Stomach smooth muscle (tissue), 2 donors: ENCODE data around the gene RIN3.
A peak's percentile ranks its signal among the peaks of the same experiment; 100 is the strongest.

ENCODE experiments used
- H3K27ac ChIP-seq: one replicate; pipeline ENCODE4 v1.7.0; 2013; ENCODE audit warnings: mild to moderate bottlenecking, low read length, inconsistent platforms
- H3K27me3 ChIP-seq, 2 donors: one replicate each; pipeline ENCODE4 v1.7.0; 2013; ENCODE audit warnings: low read length in 2 of 2; ENCODE audit not compliant: insufficient read depth in 2 of 2, control insufficient read depth in 1 of 2
- H3K36me3 ChIP-seq, 2 donors: one replicate each; pipeline ENCODE4 v1.7.0; 2013; ENCODE audit warnings: low read length in 2 of 2; ENCODE audit not compliant: control insufficient read depth in 2 of 2, insufficient read depth in 2 of 2
- H3K4me1 ChIP-seq: one replicate; pipeline ENCODE4 v1.7.0; 2013; ENCODE audit warnings: low read length; ENCODE audit not compliant: control insufficient read depth, insufficient read depth
- H3K4me3 ChIP-seq, 2 donors: one replicate each; pipeline ENCODE4 v1.7.0; 2013; ENCODE audit warnings: low read length in 2 of 2
- H3K9ac ChIP-seq, 2 donors: one replicate each; pipeline ENCODE4 v1.7.0; 2013; ENCODE audit warnings: low read length in 2 of 2, mild to moderate bottlenecking in 1 of 2
- H3K9me3 ChIP-seq, 2 donors: one replicate each; pipeline ENCODE4 v1.7.0; 2013; ENCODE audit warnings: low read length in 2 of 2; ENCODE audit not compliant: control insufficient read depth in 2 of 2
- donor health status: healthy.
- donor health status: Pancreatic carcinoma.

The RIN3 gene

DNA sequence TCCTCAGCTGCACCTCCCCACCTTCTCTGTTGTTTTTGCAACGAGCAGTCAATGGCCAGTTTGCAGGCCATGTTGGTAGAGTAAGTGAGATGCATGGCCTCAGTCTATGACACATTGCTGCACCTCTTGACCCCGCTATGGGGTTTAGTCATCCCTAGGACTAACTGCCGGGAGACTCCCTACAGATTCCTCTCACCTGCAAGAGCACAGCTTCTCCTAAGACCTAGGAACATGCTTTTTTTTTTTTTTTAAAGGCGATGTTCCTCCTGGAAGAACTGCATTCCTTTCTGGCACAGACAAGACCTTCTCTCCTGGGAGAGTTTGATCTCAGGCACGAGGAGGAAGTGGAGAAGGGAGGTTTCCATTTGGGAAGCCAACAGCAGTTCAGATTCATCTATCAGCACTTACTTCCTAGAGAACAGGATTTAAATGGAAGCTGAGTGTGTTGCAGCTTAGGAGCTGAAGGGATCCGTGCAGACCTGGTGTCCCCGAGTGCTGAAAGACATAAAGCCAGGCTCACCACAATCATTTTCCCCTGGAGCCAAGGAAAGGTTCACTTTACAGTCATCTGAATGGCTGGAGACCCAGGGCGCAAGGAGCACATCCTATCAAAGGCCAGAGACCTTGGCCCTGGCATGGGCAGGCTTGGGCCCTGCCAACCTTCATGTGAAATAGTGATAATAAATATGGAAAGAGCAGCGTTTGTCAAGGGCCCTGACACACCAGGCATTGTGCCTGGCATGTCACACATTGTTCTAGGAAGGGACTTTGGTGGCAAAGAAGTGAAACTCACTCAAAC, 130.8 kb downstream of the RIN3 start:
- Histone ChIP-seq H3K36me3 (peaks cover 0 to 11% of the 10 kb centered on the region in 2 donors), H3K27me3 (no peaks in the 10 kb centered on the region), H3K27ac (peak overlapping the region; percentile 99), H3K4me3 (no peak overlapping the region), H3K4me1 (peaks cover 36% of the 10 kb centered on the region), H3K9ac (no peak overlapping the region), H3K9me3 (peaks cover 0 to 9% of the 10 kb centered on the region in 2 donors)

DNA sequence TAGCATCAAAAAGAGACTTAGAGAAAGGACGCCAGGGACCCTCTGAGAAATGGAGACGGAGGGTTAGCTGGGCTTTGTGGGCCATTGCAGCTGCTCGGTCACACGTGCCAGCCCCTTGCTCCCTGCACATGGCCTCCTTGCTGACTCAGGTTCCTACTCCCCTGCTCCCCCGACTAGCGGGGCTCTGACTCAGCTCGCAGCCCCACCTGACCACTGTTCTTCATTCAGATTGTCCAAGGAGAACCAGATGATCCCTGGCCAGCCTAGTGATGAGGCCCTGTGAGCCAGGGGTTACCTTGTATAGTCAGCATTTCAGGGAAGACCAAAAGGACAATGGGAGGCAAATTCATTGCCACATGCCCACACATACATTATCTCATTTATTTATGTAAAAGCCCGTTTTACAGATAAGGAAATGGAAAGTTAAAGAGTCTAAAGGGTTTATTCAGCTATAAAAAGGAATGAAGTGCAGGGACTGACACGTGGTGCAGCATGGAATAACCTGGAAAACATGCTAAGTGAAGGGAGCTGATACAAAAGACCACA, 131.5 kb downstream of the RIN3 start:
- H3K4me3 ChIP-seq, result no peak overlapping the region
- H3K36me3 ChIP-seq, result peaks cover 0 to 13% of the 10 kb centered on the region in 2 donors
- peak overlapping the region; percentile 99 for H3K27ac ChIP-seq
- peaks cover 40% of the 10 kb centered on the region for H3K4me1 ChIP-seq
- H3K9ac ChIP-seq, result no peak overlapping the region
- H3K27me3 ChIP-seq, result no peaks in the 10 kb centered on the region
- peaks cover 0 to 9% of the 10 kb centered on the region in 2 donors for H3K9me3 ChIP-seq

DNA sequence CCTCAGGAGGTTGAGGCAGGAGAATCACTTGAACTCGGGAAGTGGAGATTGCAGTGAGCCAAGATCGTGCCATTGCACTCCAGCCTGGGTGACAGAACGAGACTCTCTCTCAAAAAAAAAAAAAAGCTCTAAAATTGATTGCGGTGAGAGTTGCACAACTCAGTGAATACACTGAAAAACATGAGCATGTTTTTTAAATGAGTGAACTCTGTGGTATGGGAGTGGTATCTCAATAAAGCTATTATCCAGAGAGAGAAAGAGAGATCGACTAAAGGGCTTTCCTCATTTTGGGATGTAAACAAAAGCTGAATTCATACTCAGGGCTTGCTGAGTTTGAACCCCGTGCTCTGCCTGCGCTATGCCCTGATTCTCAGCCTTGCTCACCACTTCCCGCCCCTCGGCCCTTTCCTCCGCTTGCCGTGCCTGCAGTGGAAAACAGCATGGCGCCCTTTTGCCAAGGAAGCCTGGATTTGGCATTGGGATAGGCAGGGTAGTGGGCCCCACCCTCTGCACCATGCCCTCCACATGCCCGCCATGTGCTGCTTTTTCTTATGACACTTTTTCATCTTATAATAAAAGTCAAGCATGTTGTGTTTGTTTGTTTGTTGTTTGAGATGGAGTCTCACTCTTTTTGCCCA, 132.4 kb downstream of the RIN3 start:
- H3K4me3 ChIP-seq, result no peak overlapping the region
- H3K4me1 ChIP-seq, result peaks cover 47% of the 10 kb centered on the region
- H3K36me3 ChIP-seq, result peaks cover 0 to 15% of the 10 kb centered on the region in 2 donors
- H3K9ac ChIP-seq, result peak overlapping the region in 1 of 2 donors; percentile 22
- no peaks in the 10 kb centered on the region for H3K27me3 ChIP-seq
- H3K9me3 ChIP-seq, result peaks cover 0 to 9% of the 10 kb centered on the region in 2 donors
- peak overlapping the region; percentile 99 for H3K27ac ChIP-seq

DNA sequence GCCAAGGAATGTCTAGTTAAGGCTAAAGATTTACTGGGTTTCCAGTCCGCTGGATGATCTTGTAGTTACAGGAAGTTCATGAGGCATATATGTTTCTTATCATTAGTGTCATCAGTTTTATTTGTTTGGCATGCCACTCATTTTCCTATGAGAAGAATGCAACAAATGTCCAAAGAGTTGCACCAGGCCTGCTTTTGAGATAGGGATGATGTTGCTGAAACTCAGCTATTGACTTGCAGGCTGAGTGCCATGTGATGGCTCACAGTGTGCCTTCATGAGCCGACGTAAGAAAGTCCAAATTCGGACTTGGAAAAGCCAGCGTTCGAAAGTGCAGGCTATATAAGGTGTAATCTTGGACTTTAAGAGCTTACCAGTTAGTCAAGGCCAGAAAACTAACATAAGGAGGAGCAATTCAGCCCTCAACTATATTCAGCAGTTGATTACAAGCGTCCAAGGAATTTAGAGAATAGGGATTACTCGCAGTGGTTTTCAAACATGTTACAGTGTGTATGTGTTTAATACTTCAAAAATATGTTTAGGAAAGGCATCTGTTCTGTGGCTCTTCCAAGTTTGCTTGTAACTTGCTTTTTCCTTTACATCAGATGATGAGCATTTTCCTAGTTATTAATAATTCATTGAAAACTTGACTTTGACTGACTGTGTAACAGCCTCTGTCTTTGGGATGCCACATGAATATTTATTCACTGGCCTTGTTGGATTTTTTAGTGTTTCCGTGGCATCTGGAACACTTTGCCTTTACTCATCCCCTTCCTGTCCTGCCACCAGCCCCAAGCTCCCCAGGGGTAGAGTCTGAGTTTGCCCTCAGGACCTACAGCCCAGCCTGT, 133.6 kb downstream of the RIN3 start:
- H3K4me1 ChIP-seq, result peaks cover 47% of the 10 kb centered on the region
- no peaks in the 10 kb centered on the region for H3K27me3 ChIP-seq
- H3K9me3 ChIP-seq, result peaks cover 0 to 9% of the 10 kb centered on the region in 2 donors
- H3K27ac ChIP-seq, result peak overlapping the region; percentile 99
- H3K9ac ChIP-seq, result peak overlapping the region; percentile 47 to 80
- H3K4me3 ChIP-seq, result peak overlapping the region in 1 of 2 donors; percentile 29
- peaks cover 0 to 14% of the 10 kb centered on the region in 2 donors for H3K36me3 ChIP-seq

DNA sequence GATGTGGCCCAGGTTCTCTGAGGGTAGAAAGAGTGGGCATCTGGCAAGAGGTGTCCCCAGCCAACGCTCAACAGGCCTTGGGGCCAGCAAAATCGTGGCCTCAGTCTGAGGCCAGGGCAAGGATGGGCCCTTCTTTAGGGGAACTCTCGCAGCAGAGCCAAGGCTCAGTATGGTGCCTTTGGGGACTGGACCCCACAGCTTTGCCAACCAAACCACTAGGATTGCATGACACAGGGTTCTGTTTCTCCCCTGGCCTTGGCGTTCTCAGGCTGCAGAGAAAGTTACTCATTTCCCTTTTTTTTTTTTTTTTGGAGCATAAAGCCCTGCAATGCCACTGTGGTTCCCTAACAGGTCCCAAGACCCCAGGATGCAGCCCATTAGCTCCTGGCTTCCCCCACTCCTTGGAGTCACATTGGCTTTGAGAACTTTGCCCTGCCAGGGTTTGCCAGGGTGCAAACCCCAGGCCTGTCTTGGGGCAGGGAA, 134.3 kb downstream of the RIN3 start:
- Histone ChIP-seq H3K4me1 (peaks cover 47% of the 10 kb centered on the region), H3K4me3 (peak overlapping the region in 1 of 2 donors; percentile 29), H3K9ac (peak overlapping the region; percentile 47 to 80), H3K27me3 (no peaks in the 10 kb centered on the region), H3K36me3 (peaks cover 5 to 12% of the 10 kb centered on the region in 2 donors), H3K27ac (peak overlapping the region; percentile 99), H3K9me3 (peaks cover 0 to 9% of the 10 kb centered on the region in 2 donors)

DNA sequence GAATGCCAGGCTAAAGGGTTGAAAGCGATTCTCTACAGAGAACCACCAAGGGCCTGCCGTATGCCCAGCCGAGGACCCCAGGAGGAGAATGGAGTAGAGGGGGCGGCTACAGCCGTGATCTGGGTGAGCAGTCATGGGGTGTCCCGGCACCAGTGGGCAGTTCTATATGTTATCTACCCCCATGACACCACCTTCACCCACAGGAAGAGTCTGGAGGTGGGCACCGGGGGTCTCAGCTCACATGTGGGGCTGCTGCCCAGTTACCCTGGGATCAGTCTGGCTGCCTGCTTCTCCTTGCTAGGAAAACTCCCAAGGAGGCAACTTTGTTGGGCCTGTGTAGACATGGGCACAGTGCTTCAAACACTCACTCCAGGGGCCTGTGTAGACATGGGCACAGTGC, 135.5 kb downstream of the RIN3 start:
- Histone ChIP-seq H3K27ac (peak overlapping the region; percentile 99), H3K4me1 (peaks cover 47% of the 10 kb centered on the region), H3K27me3 (no peaks in the 10 kb centered on the region), H3K36me3 (peaks cover 5 to 15% of the 10 kb centered on the region in 2 donors), H3K9ac (peak overlapping the region in 1 of 2 donors; percentile 80), H3K4me3 (no peak overlapping the region), H3K9me3 (peaks cover 0 to 9% of the 10 kb centered on the region in 2 donors)

DNA sequence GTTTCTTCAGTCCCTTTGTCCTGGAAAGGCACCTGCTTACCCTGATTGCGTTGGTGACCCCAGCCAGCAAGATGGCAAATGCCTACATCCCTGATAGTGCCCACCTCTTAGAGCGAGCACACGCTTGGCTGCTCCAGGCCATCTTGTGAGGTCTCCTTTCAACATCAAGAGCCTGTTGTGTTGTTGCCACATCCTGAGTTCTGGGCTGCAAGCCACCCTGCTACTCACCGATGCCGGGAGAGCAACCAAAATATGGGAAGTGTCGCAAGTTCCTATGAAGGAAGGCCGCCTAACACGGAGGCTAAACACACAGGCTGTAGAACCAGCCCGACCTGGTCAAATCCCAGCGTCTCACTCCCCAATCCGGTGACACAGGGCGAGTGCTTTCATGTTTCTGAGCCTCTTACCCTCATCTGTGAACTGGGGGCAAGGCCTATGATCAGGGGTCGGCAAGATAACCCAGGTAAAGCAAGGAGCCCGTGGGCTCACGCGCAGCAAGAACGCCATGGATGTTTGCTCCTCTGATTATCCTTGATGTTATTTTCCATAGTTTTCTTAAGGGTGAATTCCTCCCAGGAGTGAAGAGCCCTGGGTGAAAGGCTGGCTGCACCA, 136.5 kb downstream of the RIN3 start:
- Histone ChIP-seq H3K9ac (no peak overlapping the region), H3K4me3 (no peak overlapping the region), H3K27me3 (no peaks in the 10 kb centered on the region), H3K9me3 (peaks cover 0 to 4% of the 10 kb centered on the region in 2 donors), H3K4me1 (peaks cover 40% of the 10 kb centered on the region), H3K27ac (peak overlapping the region; percentile 99), H3K36me3 (peaks cover 5 to 16% of the 10 kb centered on the region in 2 donors)

DNA sequence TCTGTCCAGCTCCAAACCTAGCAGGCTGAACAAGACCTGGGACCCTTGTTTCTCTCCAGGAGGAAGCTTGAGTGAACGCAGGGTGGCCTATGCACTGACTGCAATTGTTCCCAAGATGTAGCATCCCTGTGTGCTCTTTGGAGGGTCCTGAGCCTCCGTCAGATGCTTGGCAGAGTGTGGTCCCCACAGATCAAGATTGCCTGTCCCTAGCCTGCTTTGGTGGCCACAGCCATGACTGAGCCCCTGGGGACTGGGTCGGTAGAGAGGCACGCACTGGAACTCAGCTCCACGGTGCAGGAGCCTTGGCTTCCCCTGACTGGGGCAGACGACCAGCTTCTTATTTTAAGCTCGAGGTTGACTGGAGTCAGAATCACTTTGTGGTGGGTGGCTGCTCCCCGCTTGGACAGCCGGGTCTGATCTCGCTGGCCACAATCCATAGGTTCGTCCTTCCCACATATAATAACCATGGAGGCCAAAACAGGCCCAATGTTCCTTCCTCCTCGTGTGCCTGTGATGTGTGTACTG, 137.1 kb downstream of the RIN3 start:
- H3K36me3 ChIP-seq, result peaks cover 5 to 18% of the 10 kb centered on the region in 2 donors
- H3K9me3 ChIP-seq, result no peaks in the 10 kb centered on the region
- peak overlapping the region; percentile 2 to 21 for H3K9ac ChIP-seq
- no peaks in the 10 kb centered on the region for H3K27me3 ChIP-seq
- H3K27ac ChIP-seq, result peak overlapping the region; percentile 99
- peaks cover 46% of the 10 kb centered on the region for H3K4me1 ChIP-seq
- no peak overlapping the region for H3K4me3 ChIP-seq

DNA sequence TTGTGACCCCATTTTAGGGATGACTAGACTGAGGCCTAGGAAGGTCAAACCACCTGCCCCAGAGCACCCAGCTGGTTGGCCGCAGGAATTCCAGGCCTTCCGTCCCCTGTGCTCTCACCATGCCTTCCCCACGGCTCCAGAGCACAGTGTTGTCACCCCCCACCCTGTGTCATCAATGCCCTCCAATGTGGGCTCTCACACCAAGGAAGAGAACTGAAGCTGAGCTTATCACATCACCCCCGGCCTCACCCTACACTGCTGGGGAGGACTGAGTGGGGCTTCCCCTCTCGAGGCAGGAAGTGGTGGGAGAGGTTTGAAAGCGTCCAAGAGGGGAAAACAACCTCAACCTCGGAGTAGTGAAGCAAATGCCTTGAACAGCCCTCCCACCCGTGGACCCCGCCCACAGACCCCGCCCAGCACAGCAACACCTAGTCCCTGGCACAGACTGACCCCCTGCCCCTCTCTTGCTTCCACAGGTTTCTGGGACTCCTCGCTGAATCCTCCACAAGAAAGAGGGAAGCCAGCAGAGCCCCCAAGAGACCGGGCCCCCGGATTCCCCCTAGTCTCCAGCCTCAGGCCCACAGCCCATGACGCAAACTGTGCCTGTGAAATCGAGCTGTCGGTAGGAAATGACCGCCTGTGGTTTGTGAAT, 137.7 kb downstream of the RIN3 start:
- Histone ChIP-seq H3K27me3 (no peaks in the 10 kb centered on the region), H3K27ac (peak overlapping the region; percentile 99), H3K4me1 (peaks cover 47% of the 10 kb centered on the region), H3K9ac (peak overlapping the region in 1 of 2 donors; percentile 21), H3K4me3 (no peak overlapping the region), H3K9me3 (no peaks in the 10 kb centered on the region), H3K36me3 (peaks cover 5 to 18% of the 10 kb centered on the region in 2 donors)
